H54 (cell line): ENCODE results near the gene ZC2HC1C.
"Not testable (repeated sequence)": the region's sequence is repeated elsewhere in the genome, so short reads cannot be mapped to it uniquely, and the experiment has no call there.

Source experiments
- DNase-seq: peaks from one replicate; pipeline ENCODE4 v3.0.0; 2011; ENCODE audit warnings: low spot score, mixed read lengths; ENCODE audit not compliant: insufficient read length
- FAIRE-seq: peaks from 3 replicates; lab custom pipeline; 2011; peaks lifted over from hg19 to GRCh38; lab: Jason Lieb, UNC
- POLR2A ChIP-seq: IDR thresholded peaks from 2 replicates; pipeline ENCODE4 v1.6.1; 2011; ENCODE audit warnings: low read depth, mild to moderate bottlenecking, low read length

Gene ZC2HC1C

DNA sequence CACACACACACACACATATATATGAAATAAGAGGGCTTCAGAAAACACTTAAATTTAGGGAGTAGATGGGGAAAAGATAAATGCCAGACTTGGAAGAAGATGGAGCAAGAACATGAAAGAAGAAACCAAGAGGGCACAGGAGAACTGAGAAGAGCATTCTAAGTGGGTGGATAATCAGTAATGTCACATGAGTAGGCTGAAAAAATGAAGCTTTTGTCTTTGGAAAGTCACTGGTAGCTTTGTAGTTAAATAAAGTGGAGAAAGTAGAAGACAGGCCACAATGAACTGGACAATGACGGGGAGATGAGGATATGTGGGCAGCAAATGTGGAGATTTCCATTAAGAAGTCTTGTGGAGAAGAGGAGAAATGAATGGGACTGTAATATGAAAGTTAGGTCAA, 2.2 kb upstream of the ZC2HC1C start:
- TF ChIP-seq POLR2A: no peak
- FAIRE-seq (no peak), DNase-seq (no peak)

DNA sequence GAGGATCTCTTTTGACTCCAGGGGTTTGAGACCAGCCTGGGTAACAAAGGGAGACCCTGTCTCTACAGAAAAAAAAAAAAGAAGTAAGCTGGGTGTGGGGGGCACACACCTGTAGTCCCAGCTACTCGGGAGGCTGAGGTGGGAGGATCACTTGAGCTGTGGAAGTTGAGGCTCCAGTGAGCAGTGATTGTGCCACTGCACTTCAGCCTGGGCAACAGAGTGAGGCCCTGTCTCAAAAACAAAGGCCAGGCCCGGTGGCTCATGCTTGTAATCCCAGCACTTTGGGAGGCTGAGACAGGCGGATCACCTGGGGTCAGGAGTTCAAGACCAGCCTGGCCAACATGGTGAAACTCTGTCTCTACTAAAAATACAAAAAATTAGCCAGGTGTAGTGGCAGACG, 1.7 kb upstream of the ZC2HC1C start:
- FAIRE-seq, DNase-seq: not testable (repeated sequence)

DNA sequence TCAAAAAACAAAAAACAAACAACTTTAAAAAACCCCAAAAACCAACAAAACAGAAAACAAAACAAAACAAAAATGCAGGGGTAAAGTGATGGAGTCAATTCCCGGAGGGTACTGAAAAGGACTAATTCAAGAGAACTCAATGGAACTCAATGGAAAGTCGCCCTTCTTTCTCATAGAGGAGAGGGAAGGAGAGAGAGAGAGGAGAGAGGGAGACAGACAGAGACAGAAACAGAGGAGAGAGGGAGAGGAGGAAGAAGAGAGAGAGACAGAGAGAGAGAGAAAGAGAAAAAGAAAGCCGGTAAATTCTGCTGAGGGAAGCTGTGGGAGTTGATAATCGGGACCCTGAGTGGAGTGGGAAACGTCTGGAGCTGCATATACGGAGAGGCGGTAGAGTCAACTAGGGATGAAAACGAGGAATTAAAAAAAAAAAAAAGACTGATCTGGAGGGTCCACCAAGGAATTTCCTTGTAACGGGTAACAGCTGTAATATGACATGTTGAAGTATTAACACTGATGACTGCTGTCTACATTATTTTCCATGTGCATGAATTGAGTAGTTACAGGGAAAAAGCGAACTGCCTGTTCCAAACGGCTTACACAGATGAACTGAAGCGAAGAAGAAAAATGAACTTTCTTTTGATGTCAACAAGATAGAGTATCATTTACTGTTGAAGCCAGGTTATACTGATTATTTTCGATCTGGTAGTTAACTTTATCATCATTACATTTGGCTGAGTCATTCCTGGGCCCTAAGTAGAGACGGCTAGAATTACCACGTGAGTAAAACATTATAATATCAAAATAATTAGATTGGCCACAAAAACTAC, 934 bp upstream of the ZC2HC1C start:
- peak; percentile 15 for FAIRE-seq
- TF ChIP-seq POLR2A: no peak
- DNase-seq: no peak

- TF ChIP-seq POLR2A: no peak
- DNase-seq (no peak), FAIRE-seq (no peak)
These were observed 337 bp downstream of the ZC2HC1C start for GRCh38 chr14:75069811-75070145.

GRCh38 chr14:75070383-75070782, 942 bp downstream of the ZC2HC1C start:
- DNase-seq: no peak
- FAIRE-seq: no peak
- TF ChIP-seq POLR2A: no peak

- DNase-seq: no peak
- FAIRE-seq: no peak
- TF ChIP-seq POLR2A: no peak
These were observed 8.4 kb downstream of the ZC2HC1C start for GRCh38 chr14:75077794-75078193.

DNA sequence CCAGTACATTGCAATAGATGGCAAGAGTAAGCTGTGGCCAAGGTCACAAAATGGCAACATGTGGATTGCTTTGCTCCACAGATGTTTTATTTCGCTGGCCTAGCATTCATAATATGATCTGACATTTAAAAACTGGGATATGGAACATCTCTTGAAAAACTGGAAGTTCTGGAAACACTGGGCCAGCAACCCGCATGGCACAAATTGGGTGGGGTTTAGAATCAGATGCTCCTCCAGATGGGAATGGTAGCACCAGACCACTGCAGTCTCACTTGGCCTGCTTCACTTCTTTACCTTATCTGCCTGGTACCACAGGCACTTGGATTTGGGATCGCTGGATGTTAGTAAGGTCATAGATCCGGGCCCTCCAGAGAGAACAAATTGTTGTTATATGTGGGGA, 10.1 kb downstream of the ZC2HC1C start:
- FAIRE-seq (no peak), DNase-seq (no peak)
- no peak for TF ChIP-seq POLR2A

- FAIRE-seq (no peak), DNase-seq (no peak)
- TF ChIP-seq POLR2A: no peak
These were observed 12.3 kb downstream of the ZC2HC1C start for GRCh38 chr14:75081660-75082229.

GRCh38 chr14:75083271-75083670, 13.8 kb downstream of the ZC2HC1C start:
- no peak for DNase-seq
- TF ChIP-seq POLR2A: no peak
- no peak for FAIRE-seq

DNA sequence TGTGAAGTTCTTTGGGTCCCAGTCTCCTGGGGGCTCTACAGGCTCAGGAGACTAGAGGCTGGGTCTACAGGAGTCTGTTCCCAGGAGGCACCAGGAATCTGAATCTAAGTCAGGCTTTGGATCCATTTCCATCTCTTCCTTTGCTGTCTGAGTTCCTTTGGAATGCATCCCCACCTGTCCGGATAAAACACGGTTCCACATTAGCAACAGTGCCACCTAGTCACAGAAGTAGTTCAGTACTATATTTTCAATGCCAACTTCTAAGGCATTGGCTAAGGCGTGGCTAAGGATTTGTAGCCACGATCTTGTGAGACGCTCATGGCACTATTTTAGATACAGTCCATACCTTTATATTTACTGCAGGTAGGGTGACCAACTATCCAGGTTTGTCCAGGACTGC, 15.1 kb downstream of the ZC2HC1C start:
- TF ChIP-seq POLR2A: no peak
- FAIRE-seq (no peak), DNase-seq (no peak)

GRCh38 chr14:75088153-75088552, 18.7 kb downstream of the ZC2HC1C start:
- FAIRE-seq (no peak), DNase-seq (no peak)
- TF ChIP-seq POLR2A: no peak

DNA sequence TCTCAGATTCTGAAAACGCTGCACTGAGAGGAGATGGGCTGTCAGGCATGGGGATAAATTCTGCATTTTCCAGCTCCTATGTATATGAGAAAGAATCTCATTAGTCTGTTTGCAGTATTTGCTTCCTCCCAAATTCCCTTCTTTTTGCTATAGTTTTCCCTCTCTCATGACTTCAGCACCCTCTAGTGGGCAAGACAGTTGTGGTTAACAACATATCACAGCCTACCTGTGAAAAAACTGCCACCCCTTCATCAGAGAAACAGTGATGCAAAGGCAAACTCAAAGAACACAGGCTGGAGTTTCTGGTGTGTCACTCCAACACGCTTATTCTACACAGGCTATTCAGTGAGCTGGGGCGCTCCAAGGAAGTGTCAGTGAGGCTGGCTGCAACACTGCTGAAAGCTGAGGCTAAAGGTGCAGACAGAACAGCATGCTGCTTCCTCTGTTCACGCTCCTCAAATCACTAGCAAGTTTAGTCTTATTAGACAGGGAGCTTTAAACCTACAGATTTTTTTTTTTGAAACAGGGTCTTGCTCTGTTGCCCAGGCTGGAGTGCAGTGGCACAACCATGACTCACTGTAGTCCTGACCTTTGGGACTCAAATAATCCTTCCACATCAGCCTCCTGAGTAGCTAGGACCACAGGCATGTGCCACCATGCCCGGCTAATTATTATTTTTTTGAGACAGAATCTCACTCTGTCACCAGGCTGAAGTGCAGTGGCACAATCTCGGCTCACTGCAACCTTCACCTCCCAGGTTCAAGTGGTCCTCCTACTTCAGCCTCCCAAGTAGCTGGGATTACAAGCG, 19.3 kb downstream of the ZC2HC1C start:
- DNase-seq: peak; percentile 19
- TF ChIP-seq POLR2A: no peak
- peak; percentile 61 for FAIRE-seq

GRCh38 chr14:75090353-75090752, 20.9 kb downstream of the ZC2HC1C start:
- FAIRE-seq (no peak), DNase-seq (no peak)
- no peak for TF ChIP-seq POLR2A

DNA sequence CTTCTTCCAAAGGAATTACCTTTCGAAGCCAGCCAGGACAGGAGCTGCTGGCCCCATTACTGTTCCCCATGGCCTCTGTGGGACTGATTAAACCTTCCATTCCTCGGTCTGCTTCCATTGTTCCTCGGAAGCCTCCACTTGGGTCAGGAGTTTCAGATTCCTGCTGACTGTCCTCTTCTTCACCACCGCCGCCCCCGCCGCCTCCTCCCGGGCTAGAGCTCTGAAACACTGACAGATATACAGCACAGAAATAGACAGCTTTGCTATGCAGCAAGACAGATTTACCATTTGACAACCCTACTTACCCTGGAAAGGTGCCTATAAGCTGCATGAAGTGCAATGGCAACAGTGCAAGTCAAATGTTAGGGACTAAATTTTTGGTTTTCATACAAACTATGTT, 21.8 kb downstream of the ZC2HC1C start:
- no peak for FAIRE-seq
- TF ChIP-seq POLR2A: no peak
- no peak for DNase-seq
